Measurements from ENCODE around the gene SAMMSON.

SAMMSON gene

DNA sequence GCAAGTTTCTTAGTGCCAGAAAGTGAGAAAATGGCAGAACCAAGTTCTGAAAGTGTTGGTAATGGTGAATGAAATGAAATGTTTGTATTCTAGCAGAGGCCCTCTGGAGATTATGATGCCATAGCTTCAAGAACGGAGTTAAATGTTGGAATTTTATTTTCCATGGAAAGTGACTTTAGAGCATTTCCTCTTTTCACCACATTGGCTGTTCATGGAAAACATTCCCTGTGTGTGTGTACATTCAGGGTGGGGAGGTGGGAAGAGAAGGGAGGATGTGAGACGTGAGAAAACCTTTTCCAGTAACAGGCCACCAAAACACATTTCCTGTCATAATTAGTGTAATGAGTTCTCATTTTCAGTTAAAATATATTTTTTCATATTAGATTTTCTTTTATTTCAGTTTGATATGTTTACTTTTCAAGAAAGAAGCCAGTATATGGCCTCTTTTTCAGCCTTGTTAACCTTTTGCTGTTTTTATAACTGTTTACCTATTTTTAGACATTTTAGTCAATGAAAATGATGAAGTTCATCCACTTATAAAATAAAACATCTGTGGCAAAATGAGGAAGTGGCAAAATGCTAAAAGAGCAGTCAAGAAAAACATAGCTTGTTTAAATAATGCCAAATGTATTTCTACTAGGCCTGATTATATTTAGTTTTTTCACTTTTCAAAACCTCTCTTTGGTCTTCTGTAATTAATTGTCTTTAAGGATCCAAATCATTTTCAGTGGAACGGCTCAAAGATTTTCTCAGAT lies 21.6 kb downstream of the SAMMSON start:
- DNase-seq = no peak

DNA sequence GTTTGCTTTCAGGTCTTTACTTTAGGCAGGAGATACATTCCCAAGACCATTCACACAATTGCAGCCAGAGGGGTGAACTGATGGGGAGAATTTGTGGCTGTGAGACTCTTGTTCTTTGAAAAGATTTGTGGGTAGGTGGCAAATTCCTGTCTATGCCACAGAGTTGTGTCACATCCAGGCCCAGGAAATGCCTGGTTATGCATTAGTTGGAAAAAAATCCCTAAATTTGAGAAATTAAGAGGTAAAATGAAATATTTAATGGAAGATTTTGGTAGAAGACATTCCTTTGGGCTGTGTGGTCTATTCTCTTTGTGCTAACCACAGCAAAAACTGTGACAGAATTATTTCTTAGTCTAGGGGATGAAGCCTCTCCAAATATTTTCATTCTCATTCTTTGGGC lies 28.8 kb downstream of the SAMMSON start:
- DNase-seq = no peak

DNA sequence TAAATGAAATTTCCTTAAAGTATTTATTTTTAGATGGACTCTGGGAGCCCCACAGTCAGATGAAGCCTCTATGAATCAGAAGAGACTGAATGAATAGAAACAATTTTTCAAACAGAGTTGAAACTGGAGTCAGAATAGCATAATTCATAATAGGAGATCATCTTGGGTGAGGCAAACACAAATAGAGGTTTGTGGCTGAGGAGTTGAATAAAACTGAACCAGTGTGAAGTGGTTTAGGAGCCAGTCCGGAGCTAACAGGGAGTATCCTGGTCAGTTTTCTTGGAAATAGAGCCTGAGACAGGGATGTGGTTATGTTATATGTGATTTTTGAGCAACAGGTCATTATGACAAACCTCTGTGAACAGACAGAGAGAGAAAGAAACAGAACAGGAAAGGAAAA lies 39.2 kb downstream of the SAMMSON start:
- DNase-seq = no peak

DNA sequence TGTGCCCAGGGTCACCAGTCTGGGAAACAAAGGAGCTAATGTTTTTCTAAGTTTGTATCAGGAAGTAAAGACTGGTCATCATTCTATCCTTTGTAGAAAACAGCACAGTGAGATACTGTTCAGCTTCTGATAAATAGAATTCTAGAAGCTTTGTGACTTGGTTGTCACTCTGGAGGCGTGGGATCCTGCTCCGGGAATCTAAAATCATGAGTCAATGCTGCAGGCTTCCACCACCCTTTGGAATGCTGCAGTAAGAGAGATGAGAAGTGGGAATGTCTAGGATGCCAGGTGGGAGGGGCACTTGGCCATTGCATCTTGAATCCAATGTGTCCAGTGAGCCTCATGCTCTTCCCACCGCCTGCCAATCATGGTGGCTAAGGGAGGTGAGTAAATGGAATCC lies 40.9 kb downstream of the SAMMSON start:
- DNase-seq = no peak

DNA sequence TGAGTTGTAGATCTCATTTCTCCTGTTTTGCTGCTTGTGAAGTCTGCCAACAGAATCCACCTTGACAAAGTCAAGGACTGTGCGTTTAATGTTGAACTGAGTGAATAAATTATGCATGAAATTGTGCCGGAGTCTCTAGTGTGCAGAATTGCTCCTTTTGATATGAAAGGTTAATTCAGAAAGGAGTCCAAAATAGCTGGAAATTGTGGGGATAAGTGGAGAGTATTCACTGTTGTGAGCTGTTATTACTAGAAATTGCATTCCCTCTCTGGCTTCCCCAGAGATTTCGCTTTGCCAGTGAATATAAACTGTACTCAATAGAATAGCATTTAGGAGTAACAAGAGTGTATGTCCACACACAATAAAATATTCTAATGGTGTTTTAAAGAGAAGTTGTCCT lies 43.1 kb downstream of the SAMMSON start:
- DNase-seq = no peak

DNA sequence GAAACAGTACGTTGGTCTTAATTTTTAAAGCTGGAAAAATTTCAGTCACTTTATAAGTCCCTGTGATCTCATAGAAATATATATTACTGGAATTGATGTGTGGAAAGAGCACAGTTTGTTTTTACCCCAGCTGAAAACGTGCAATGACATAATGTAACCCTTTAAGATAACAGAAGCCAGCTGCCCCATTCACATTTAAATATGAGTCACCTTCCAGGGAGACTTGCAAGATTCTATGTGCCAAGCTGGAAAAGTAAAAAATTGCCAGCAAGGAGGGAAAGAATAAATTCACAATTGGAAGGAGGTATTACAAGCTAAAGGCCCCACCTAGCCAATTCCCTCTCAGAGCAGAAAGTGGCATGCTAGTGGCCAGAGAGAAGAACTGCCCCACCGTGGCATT lies 50.2 kb downstream of the SAMMSON start:
- no peak for DNase-seq

DNA sequence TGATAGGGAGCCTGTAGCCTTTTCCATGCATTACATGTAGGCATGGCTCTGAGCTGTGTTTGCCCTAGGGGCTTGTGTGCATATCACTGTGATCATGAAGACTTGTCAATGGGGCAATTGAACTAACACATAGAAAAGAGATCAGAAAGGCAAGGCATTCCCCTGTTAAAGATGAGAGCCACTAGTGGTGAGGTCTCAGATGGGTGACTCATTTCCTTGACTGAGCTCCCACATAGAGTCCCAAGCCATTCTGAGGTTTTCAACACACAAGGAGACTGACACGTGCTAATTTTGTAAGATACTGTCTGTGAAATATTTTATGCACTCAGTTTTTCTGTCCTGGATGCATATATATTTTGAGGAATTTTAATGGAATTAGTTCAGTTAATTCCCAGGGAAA lies 53.8 kb downstream of the SAMMSON start:
- no peak for DNase-seq

DNA sequence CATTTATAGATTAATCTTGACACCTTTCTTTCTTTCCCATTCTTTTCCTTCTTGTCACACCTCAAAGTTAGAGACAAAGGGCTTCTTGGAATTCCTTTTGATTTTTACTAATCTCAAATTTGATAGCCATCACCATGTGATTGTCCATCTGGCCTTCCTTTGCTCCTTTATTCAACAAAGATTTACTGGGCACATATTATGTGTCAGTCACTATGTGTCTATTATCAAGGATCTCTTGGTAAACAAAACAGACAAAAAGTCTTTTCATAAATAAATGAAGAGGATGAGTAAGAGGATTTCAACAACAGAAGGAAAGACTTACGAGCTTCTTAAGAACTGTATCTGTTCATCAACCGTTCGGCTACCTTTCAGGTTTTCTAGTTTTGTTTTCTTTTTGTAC lies 56.5 kb downstream of the SAMMSON start:
- DNase-seq = no peak

DNA sequence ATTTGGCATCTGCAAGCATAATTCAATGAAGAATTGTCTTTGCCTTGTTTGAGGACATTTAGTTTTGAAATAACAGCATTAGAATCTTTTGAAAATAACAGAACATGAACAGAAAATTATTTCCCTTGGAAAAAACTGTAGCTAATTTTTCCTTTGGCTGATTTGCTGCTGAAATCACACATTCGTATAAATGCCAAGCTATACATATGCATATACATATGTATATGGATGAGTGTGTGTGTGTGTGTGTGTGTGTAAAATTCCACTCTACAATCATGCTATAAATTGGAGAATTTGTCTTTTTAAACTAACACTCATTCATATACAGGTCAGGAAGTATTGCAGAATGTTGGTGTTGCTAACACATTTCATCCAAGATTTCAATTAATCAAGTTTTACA lies 57.9 kb downstream of the SAMMSON start:
- no peak for DNase-seq

DNA sequence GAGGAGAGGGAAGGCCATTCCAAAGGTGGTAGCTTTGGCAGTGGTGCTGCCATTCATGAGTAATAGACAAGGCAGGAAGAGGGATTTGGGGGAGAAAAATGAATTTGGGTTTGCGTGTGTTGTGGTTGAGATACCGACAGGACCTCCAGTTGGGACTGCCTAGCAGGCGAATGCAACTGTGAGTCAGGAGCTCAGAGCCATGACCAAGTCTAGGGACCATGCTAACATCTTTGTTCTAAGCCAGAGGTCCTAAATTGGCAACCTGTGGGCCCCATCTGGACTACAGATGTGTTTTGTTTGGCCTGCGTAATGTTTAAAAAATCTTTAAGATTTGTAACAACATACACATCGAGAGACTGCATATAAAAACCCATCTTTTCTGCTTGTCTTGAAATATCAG lies 61.6 kb downstream of the SAMMSON start:
- DNase-seq = no peak

DNA sequence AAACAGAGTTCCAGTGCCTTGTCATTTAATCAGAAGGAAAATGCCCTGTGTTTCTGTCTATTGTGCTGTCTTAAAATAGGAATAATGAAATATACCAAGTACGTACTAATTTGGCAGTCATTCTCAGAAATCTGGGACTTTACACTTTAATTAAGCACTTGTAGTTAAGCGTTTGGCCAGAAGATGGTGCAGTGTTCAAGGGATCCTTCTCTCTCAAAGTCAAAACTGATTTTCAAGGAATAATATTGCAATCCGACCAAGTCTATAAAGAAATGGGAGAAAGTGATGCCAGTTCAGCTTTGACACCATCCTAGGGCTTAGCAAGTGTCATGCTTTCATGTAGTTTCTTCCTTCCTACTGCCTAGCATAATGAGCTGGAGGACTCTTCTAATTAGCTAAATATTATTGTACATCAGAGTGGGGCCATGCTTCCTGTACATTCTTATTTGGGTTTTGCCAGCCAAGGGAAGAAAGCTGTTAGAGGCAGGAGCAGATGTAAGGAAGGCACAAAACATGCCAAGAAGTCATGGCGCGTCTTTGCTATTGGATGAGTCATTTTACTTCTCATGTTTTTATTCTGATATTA lies 64.8 kb downstream of the SAMMSON start:
- no peak for DNase-seq

DNA sequence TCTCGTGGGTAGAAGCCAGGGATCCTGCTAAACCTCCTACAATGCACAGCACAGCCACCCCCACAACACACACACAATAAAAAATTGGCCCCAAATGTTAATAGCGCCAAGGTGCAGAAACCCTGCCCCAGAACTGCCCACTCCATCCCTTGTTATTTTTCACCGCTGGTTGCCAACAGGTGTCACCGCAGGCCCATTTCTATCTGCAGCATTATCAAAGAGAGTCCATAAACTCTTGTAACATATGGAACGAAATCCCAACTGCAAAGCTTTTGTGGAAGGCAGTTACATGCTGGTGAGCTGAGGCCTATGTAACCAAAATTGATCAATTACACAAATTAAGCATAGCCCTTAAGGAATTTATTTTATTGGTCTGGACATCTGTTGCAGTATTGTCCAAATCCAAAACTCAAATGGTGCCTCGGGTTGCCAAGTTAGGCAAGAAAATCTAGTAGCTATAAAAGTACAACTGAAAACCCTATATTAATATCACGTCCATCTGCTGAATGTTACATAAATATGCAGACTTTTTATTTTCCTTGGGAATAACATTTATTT lies 66.2 kb downstream of the SAMMSON start:
- DNase-seq = no peak

DNA sequence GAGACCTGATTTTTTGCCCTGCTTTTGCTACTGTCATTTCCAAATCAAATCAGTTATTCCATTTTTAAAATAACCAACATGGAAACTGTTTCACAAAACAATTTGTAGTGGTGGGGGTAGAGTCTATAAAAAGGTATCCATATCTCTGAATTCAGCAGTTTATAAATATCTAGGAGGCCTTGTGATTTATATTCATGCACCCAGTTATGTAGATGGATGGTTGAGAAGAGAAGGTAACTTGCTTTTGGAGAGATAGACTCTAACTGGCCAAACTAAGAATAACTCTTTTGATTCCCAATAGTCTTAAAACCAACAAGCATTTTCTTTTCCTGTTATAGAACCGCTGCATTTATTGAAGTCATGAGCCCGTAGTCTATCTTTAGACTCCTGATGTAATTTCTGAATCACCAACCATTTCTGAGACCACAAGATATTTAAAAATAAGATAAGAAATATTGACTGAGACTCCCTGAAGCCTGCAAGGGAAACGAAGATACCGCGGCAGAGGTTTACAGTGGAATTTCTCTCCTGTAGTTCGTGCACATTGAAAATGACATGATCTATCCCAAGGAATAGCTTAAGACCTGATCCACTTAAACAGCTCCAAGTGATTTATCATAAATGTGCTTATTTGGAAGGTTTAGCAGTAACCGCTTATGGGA lies 68.5 kb downstream of the SAMMSON start:
- no peak for DNase-seq

DNA sequence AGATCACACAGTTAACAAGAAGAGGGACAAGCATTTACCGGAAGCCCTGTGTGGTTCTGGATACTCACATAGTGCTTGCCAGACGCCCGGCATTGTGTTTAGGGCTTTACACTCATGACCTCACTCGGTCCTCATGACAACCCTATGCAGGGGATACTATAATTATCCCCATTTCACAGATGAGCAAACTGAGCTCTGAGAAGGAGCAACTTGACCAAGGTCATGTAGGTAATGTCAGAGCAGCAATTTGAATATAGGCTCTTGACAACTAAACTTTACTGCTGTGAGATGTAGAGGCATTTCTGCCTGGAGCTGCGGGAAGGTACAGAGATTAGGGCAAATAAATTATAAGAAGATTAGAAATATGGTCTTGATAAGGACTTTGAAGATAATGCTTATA lies 70.0 kb downstream of the SAMMSON start:
- no peak for DNase-seq

DNA sequence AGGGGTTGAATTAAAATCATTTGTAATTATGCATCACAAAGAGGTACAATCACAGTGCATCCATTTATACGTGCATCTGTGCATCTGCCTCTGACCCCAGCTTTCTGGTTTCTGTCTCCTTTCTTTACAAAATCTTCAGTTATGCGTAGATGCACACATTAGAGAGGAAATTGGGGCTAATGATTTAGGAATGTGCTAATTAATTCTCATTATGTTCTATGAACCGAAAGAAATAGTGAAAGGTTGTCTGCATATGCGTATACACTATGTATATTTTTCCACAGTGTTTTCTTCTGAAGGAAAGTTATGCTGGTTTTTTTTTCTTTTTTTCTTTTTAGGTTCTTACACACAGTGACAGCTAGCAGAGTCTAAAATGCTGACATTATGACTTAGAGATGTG lies 71.6 kb downstream of the SAMMSON start:
- no peak for DNase-seq

DNA sequence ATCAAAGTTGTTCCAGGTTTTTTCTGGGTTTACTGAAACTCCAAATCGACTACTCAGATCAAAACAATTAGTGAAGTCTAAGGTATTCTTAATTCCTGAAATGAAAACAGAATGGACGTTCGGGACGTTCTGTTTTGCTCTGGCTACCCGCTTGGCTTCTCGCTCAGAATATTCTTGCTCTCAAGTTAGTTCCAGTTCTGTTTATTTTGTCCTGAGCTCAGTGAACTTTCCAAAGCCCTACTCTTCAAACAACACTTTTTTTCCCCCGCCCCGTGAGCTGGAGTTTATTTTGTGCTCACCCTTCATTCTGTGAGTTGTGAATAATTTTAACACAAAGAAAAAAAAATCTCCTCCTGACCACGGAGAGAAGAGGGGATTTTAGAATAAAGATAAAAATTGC lies 72.6 kb downstream of the SAMMSON start:
- no peak for DNase-seq

DNA sequence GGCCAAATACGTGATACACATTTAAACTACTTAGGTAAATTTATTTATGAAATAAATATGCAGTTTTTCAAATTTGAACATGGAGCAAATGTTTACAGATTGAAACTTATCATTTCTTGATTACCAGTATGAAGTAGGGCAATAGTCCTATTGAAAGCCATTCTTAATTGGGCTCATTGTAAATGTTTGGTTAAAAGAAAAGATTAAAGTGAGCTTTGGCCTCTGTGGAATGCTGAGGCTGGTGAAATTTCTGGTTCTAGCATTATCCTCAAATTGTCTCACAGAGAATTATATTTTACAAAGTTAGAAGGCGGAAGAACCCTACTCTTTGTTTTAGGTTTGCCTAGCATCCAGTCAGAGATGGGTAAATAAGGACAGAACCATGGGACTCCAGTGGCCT lies 73.2 kb downstream of the SAMMSON start:
- no peak for DNase-seq

DNA sequence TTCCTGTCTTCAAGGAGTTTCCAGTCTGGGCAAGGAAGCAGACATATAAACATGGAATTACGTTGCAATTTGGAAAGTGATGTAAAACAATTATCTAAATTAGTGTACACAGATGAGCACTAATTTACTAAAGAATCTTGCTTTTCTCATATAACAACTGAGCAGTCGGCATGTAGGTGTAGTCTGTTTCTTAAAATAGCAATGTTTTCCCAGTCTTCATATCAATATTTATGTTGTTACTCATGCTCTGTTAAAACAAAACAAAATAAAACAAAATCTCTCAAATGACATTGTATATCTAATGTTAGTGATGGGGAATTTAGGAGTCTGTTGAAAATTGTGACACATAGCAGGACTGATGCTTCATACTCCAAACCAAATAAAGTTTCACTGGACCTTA lies 75.6 kb downstream of the SAMMSON start:
- no peak for DNase-seq

DNA sequence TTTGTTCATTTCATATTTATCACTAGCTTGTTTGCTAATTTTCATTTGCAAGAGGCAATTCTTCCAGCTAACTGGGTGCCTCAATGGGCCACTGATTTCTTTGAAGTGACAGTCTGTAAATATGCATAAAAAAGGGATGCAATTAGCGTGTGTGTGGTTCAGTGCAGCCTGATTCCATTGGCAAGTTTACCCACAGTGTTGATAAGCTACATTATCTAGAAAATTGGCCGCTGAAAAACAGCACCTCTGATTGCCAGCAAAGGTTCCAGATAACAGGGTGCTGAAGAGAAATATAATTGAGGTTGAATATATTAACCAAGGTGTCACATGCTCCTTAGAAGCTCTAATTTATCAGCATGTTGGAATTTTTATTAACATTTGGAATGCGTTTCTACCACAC lies 76.9 kb downstream of the SAMMSON start:
- DNase-seq = no peak

DNA sequence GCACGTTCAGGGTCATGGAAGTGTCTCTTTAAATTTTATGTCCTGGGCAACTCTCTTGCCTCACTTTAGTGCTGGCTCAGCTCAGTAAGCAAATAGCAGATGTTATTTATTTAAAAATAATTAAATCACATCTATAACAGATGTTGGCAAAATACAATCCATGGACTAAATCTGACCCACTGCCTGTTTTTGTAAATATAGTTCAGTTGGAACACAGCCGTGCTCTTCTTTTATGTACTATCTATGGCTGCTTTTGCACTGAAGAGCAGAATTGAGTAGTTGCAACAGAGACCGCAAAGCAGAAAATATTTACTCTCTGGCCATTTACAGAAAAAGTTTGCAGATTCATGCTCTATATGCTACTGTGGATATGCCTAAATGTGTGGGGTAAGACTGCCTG lies 79.2 kb downstream of the SAMMSON start:
- DNase-seq = no peak

DNA sequence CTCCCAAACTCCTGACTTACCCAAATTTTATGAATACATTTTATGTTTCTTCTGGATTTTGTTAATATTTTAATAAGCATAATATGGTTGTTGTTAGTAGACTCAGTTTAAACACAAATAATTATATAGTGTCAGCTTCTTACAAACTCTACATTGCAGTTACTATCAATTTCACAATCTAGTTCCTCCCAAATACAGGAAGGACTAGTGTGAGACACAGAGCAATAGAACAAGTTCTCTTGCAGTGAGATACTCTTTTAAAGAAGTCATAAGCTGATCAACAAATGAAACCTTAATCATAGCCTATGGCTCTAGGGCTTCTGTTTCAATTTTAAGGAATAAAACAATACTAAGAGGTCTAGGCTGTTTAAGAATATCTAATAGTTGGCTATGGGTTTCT lies 86.1 kb downstream of the SAMMSON start:
- no peak for DNase-seq

DNA sequence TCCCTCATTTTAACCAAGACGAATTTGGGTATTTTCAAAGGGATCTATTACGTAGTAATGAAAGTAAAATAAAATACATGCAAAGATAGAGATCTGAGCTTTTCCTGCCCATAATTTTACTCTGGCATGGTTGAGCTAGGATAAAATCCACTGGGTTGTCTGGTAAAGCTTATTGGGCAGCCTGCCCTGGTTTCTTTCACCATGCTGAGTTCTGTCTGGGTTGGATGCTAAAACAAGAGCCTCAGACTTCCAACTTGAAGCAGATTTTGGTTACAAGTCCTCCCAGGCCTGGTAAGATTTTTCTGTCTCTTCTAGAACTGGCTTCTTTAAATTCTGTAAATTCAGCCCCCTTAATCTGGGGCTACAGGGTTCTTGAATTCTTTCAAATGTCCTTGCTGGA lies 86.8 kb downstream of the SAMMSON start:
- no peak for DNase-seq

DNA sequence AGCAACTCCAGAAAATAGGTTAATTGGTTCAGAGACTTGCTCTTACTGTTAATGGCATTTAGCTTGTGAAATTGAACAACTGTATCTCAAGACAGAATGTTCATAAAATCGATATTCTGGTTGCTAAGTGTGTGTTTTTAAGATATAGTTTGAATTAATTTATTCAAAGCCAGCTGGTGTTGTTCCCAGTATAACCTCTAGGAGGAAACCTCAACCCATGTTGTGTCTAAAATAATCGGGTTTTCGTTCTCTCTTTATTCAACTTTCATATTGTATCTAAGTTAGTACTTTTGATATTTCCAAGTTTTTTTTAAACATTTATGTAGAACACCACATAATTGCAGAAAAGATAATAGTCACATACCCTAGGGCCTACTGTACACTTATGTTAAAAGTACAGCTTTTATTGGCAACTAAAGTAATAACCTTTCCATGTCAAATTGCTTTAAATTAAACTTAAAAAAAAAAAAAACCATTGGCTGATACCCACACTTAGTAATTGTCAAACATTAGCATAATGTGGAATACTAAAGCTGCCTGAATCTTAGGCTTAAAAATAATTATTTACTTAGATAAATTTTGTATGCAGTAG lies 90.9 kb downstream of the SAMMSON start:
- DNase-seq = no peak

DNA sequence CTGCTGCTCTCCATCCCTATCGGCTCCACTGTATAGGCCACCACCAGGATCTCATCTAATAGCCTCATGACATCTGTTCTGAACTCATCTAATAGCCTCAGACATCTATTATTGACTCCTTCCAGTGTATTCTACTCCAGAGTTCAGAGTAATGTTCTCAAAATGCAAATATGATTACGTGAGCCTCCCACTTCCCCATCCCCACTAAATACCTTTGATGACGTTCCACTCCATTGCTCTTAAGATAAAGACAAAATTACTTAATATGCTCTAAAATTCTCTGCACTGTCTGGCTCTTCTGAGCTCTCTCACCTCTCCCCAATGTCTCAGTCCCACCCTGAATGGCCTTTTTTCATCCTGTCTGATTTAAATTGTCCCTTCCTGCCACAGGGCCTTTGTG lies 94.7 kb downstream of the SAMMSON start:
- no peak for DNase-seq
